A673 (cell line): ENCODE data around the gene PDE8B. TPM values are rescaled to one million over a fixed set of nuclear protein-coding genes. Genes with fewer than 3 reads are reported as not detected.

Experiments used
- BruUV-seq: library from RNA; stranded (reverse); fragments of 400-500 nt; replicated peaks from 2 replicates; lab custom pipeline; 2021; lab: Mats Ljungman, UMichigan
- CTCF ChIA-PET: fragments of 300-600 bp; sonication (Branson Sonifier 250); formaldehyde crosslinking; loops from one replicate; lab custom pipeline; 2022; ENCODE audit warnings: antibody characterized with exemption; lab: Charles Lee
- POLR2A ChIA-PET: fragments of 300-600 bp; sonication (Branson Sonifier 250); formaldehyde crosslinking; loops from one replicate; lab custom pipeline; 2022; ENCODE audit warnings: antibody characterized with exemption; ENCODE audit not compliant: low non-redundant PET; lab: Charles Lee
- DNase-seq: peaks from one replicate; pipeline ENCODE4 v3.0.0-alpha.2; 2015; ENCODE audit warnings: low spot score
- H3K27ac ChIP-seq: fragments of 200-600 bp; sonication (generic); 2 replicates; pipeline ENCODE4 v1.5.1; 2016; ENCODE audit warnings: mixed run types, low read depth, mild to moderate bottlenecking, mixed read lengths, antibody characterized with exemption, low read length; ENCODE audit not compliant: poor library complexity, severe bottlenecking
- H3K27me3 ChIP-seq: fragments of 200-600 bp; sonication (generic); replicated peaks from 2 replicates; pipeline ENCODE4 v1.6.1; 2017; ENCODE audit warnings: mixed run types, low read depth, mild to moderate bottlenecking, mixed read lengths, antibody characterized with exemption, low read length; ENCODE audit not compliant: insufficient read depth, poor library complexity
- H3K36me3 ChIP-seq: fragments of 200-600 bp; sonication (generic); 2 replicates; pipeline ENCODE4 v1.6.1; 2016; ENCODE audit warnings: mixed run types, mild to moderate bottlenecking, mixed read lengths, antibody characterized with exemption, low read length; ENCODE audit not compliant: insufficient read depth, poor library complexity, severe bottlenecking
- H3K4me1 ChIP-seq: fragments of 200-600 bp; sonication (generic); 2 replicates; pipeline ENCODE4 v1.6.1; 2017; ENCODE audit warnings: mixed run types, mild to moderate bottlenecking, mixed read lengths, antibody characterized with exemption, low read length; ENCODE audit not compliant: insufficient read depth, poor library complexity, severe bottlenecking
- H3K4me3 ChIP-seq: fragments of 200-600 bp; sonication (generic); 2 replicates; pipeline ENCODE4 v1.5.1; 2016; ENCODE audit warnings: low read depth, mixed run types, mild to moderate bottlenecking, mixed read lengths, low read length; ENCODE audit not compliant: poor library complexity, severe bottlenecking
- H3K9me3 ChIP-seq: fragments of 200-600 bp; sonication (generic); 2 replicates; pipeline ENCODE4 v1.6.1; 2016; ENCODE audit warnings: mixed run types, low read depth, mild to moderate bottlenecking, mixed read lengths, antibody characterized with exemption, low read length; ENCODE audit not compliant: poor library complexity, severe bottlenecking
- EZH2 ChIP-seq: fragments of 200-600 bp; sonication (generic); IDR thresholded peaks from 2 replicates; pipeline ENCODE4 v1.6.1; 2017; ENCODE audit warnings: borderline replicate concordance, low read depth, mild to moderate bottlenecking, mixed read lengths, antibody characterized with exemption, low read length; ENCODE audit not compliant: poor library complexity, severe bottlenecking
- intact Hi-C: fragments of 100-400 bp; cut with micrococcal nuclease; formaldehyde crosslinking; loops from one replicate; pipeline ENCODE4 v1.10.0; 2022; ENCODE audit not compliant: unreplicated experiment
- total RNA-seq: library from RNA; stranded (reverse); gene quantifications from 2 replicates; pipeline ENCODE4 v1.2.3, GENCODE V29; 2021
- TF ChIP-seq, protein P1 (sequence below): fragments of 300-800, 200-600 bp; sonication (generic); conservative IDR thresholded peaks from 2 replicates; pipeline ENCODE4 v1.5.1; 2017; ENCODE audit warnings: low read depth, mild to moderate bottlenecking, antibody characterized with exemption, low read length, moderate library complexity, mixed read lengths

Gene PDE8B
- total RNA-seq, 1 experiment from 2014 or later, result 0.69 TPM

DNA sequence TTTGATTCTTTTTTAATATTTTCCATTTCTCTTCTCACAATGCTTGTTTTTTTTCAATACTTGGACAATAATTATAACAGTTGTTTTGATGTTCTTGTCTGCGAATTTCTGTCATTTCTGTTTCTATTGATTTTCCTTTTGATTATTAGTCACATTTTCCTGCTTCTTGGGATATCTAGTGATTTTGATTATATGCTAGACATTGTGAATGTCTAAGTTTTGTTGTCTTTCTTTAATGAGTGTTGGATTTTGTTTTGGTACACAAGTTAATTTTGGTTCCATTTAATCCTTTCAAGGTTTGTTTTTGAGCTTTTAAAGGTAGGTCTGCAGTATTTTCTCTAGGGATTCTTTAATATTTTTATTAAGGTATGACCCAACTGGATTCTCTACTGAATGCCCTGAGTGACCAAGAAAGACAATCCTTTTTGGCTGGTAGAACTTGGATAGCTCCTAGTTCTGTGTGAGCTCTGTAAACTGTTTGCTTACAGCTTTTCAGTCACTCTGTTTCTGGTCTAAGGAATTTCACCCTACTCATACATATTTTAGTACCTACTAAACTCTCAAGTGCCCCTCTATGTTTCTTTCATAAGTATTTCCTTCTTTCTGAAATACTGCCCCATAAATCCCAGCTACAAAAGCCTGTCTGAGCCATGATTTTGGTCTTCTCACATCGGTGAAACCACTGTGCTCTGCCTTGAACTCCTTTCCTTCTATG, 12.5 kb upstream of the PDE8B start:
- no peaks in the 10 kb centered on the region for H3K36me3 ChIP-seq
- POLR2A ChIA-PET, result no interaction called here
- no peak for DNase-seq
- CTCF ChIA-PET, result no interaction called here
- no peaks in the 10 kb centered on the region for H3K27me3 ChIP-seq
- H3K4me3 ChIP-seq, result no peak overlapping the region
- TF ChIP-seq, protein P1, sequence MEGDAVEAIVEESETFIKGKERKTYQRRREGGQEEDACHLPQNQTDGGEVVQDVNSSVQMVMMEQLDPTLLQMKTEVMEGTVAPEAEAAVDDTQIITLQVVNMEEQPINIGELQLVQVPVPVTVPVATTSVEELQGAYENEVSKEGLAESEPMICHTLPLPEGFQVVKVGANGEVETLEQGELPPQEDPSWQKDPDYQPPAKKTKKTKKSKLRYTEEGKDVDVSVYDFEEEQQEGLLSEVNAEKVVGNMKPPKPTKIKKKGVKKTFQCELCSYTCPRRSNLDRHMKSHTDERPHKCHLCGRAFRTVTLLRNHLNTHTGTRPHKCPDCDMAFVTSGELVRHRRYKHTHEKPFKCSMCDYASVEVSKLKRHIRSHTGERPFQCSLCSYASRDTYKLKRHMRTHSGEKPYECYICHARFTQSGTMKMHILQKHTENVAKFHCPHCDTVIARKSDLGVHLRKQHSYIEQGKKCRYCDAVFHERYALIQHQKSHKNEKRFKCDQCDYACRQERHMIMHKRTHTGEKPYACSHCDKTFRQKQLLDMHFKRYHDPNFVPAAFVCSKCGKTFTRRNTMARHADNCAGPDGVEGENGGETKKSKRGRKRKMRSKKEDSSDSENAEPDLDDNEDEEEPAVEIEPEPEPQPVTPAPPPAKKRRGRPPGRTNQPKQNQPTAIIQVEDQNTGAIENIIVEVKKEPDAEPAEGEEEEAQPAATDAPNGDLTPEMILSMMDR, result no peak
- TF ChIP-seq EZH2, result no peak
- no peaks in the 10 kb centered on the region for H3K4me1 ChIP-seq
- intact Hi-C loops, result no loop called here
- BruUV-seq, result no TSS peak
- H3K27ac ChIP-seq, result no peak overlapping the region
- no peaks in the 10 kb centered on the region for H3K9me3 ChIP-seq

DNA sequence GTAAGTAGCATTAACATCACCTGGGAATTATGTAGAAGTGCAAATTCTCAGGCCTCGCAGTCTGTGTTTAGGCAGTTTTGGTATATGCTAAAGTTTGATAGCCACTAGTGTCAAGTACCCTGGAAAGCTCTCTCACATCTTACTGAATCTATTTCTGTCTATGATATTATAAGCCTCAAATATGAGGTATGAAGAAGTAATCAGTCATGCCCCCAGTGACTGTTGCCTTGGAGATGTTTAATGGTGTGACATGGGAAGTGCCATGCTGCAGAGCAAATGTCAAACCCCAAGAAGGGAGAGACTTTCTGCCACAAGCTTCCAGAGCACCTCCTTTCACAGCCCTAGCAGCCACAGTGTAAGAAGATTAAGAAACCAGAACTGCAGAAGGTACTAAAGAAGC, 9.8 kb upstream of the PDE8B start:
- ChIA-PET POLR2A (no interaction called here), CTCF (no interaction called here)
- no peaks in the 10 kb centered on the region for H3K4me1 ChIP-seq
- H3K27me3 ChIP-seq, result no peaks in the 10 kb centered on the region
- no TSS peak for BruUV-seq
- H3K36me3 ChIP-seq, result no peaks in the 10 kb centered on the region
- no peak for DNase-seq
- TF ChIP-seq, protein P1, result no peak
- no peak for TF ChIP-seq EZH2
- no peak overlapping the region for H3K27ac ChIP-seq
- intact Hi-C loops, result no loop called here
- no peaks in the 10 kb centered on the region for H3K9me3 ChIP-seq
- no peak overlapping the region for H3K4me3 ChIP-seq

DNA sequence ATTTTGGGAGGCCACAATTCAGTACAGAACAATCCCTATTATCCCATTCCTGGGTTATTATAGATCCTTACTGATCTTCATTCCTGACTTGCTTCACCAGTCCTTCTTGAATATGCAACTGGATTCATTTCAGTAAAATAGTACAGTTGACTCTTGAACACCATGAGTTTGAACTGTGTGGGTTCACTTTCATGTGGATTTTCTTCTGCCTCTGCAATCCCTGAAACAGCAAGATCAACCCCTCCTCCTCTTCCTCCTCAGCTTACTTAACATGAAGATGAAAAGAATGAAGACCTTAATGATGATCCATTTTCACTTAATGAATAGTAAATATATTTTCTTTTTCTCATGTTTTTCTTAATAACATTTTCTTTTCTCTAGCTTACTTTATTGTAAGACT, 8.3 kb upstream of the PDE8B start:
- H3K27me3 ChIP-seq, result no peaks in the 10 kb centered on the region
- ChIA-PET POLR2A (no interaction called here), CTCF (no interaction called here)
- BruUV-seq, result no TSS peak
- intact Hi-C loops, result no loop called here
- TF ChIP-seq EZH2, result no peak
- TF ChIP-seq, protein P1, result no peak
- H3K4me3 ChIP-seq, result no peak overlapping the region
- H3K9me3 ChIP-seq, result no peaks in the 10 kb centered on the region
- no peak overlapping the region for H3K27ac ChIP-seq
- H3K4me1 ChIP-seq, result no peaks in the 10 kb centered on the region
- H3K36me3 ChIP-seq, result no peaks in the 10 kb centered on the region
- no peak for DNase-seq
